MCF 10A (cell line): Measurements from ENCODE around the gene MAP1LC3B2. TPM values are rescaled to one million over a fixed set of nuclear protein-coding genes. Genes with fewer than 3 reads are reported as not detected.

Source experiments
- BruUV-seq: library from RNA; stranded (reverse); fragments of 400-500 nt; replicated peaks from 2 replicates; lab custom pipeline; 2021; lab: Mats Ljungman, UMichigan
- CTCF ChIA-PET: fragments of 300-600 bp; sonication (Branson Sonifier 250); formaldehyde crosslinking; extraction: SDS; loops from one replicate; lab custom pipeline; 2021; ENCODE audit warnings: antibody characterized with exemption, inconsistent platforms; lab: Yijun Ruan, JAX
- POLR2A ChIA-PET: fragments of 300-600, 350-650 bp; sonication (Branson Sonifier 250); formaldehyde crosslinking; extraction: SDS; loops from one replicate; lab custom pipeline; 2020; ENCODE audit warnings: antibody characterized with exemption, inconsistent platforms; lab: Yijun Ruan, JAX
- DNase-seq: peaks from one replicate; pipeline ENCODE4 v3.0.0-alpha.2; 2018; ENCODE audit not compliant: unreplicated experiment
- H3K27ac Mint-ChIP-seq: one replicate; pipeline ENCODE4 v1.8.0; 2022; ENCODE audit warnings: mild to moderate bottlenecking, low read depth, mixed read lengths; ENCODE audit not compliant: unreplicated experiment
- H3K27me3 Mint-ChIP-seq: one replicate; pipeline ENCODE4 v1.8.0; 2022; ENCODE audit warnings: mixed read lengths; ENCODE audit not compliant: insufficient read depth, unreplicated experiment
- H3K36me3 Mint-ChIP-seq: one replicate; pipeline ENCODE4 v1.8.0; 2022; ENCODE audit warnings: mild to moderate bottlenecking, moderate library complexity, mixed read lengths; ENCODE audit not compliant: insufficient read depth, unreplicated experiment
- H3K4me1 Mint-ChIP-seq: one replicate; pipeline ENCODE4 v1.8.0; 2022; ENCODE audit warnings: mixed read lengths; ENCODE audit not compliant: insufficient read depth, unreplicated experiment
- H3K4me3 Mint-ChIP-seq: one replicate; pipeline ENCODE4 v1.8.0; 2022; ENCODE audit warnings: mild to moderate bottlenecking, moderate library complexity, mixed read lengths; ENCODE audit not compliant: unreplicated experiment
- H3K9me3 Mint-ChIP-seq: one replicate; pipeline ENCODE4 v1.8.0; 2022; ENCODE audit warnings: mixed read lengths; ENCODE audit not compliant: unreplicated experiment
- intact Hi-C: fragments of 100-400 bp; cut with micrococcal nuclease; formaldehyde crosslinking; loops from 2 replicates; pipeline ENCODE4 v1.14.1; 2022
- total RNA-seq: library from RNA; stranded (reverse); gene quantifications from 2 replicates; pipeline ENCODE4 v1.2.3, GENCODE V29; 2022
- TF ChIP-seq, protein P1 (sequence below): fragments of 200-600 bp; IDR thresholded peaks from one replicate; pipeline ENCODE4 v1.8.0; 2022; ENCODE audit warnings: antibody characterized with exemption, mild to moderate bottlenecking; ENCODE audit not compliant: unreplicated experiment

The MAP1LC3B2 gene
- total RNA-seq, 1 experiment from 2014 or later = 3.4 TPM

DNA sequence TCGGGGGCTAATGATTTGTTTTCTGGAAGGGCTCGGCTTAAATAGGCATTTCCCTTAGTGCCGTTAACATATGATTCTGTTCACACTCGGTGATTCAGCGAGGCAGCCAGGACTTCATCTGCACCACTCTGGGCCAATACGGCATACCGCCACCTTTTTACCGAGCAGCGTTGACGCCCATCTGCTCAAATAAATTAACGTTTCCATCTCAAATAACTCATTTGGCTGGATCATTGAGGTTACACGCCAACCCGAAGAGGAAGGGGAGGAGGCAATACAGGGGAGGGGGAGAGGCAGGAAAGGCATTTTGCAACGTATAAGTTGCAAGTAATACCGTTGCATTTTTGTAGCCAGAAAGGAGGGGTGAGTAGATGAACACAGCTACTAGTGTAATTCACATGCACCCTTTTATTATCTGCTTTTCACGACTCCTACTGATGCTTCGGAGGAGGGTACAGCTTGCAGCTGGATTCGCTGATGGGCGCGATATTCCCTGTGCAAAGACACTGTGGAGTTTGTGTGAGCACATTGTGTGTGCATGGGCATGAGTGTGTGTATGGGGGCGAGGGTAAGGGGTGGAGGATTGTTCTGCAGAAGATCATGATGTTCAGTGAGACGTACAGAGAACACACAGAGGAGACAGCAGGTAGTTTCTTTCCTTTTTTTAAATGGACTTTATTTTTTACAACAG, 45.9 kb downstream of the MAP1LC3B2 start:
- H3K4me1 Mint-ChIP-seq = no peaks in the 10 kb centered on the region
- BruUV-seq = no TSS peak

DNA sequence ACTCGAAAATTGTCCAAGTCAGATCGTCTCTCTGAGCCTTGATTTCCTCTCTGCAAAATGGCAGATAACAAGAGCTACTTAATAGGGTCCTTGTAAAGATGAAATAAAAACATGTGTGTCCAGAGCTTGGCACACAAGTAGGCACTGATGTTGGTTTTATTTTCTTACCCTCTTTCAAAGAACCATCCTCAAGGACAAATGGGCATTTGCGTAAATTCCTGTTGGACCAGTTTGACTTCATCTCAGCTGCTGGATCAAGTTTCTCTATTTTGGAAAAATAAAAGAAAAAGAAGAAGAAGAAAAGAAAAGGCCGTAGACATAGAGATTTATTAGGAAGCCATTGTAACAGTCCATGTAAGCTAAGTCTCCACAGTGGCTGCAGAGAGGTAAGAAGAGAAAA, 47.2 kb downstream of the MAP1LC3B2 start:
- Mint-ChIP-seq H3K27ac (no peak overlapping the region), H3K27me3 (peaks cover 20% of the 10 kb centered on the region), H3K4me3 (no peak overlapping the region), H3K36me3 (no peaks in the 10 kb centered on the region), H3K9me3 (no peaks in the 10 kb centered on the region), H3K4me1 (no peaks in the 10 kb centered on the region)
- intact Hi-C loops = loop anchor here (10.0 kb wide), 1 partner anchor 612 kb away; no protein-coding TSS in a partner anchor
- no TSS peak for BruUV-seq
- no peak for DNase-seq
- POLR2A ChIA-PET = no interaction called here
- CTCF ChIA-PET = interaction anchor here (0.6 to 1.5 kb wide), 3 partner anchors 10 to 450 kb away, joined by 3 read pairs; no protein-coding TSS in a partner anchor
- TF ChIP-seq, protein P1, sequence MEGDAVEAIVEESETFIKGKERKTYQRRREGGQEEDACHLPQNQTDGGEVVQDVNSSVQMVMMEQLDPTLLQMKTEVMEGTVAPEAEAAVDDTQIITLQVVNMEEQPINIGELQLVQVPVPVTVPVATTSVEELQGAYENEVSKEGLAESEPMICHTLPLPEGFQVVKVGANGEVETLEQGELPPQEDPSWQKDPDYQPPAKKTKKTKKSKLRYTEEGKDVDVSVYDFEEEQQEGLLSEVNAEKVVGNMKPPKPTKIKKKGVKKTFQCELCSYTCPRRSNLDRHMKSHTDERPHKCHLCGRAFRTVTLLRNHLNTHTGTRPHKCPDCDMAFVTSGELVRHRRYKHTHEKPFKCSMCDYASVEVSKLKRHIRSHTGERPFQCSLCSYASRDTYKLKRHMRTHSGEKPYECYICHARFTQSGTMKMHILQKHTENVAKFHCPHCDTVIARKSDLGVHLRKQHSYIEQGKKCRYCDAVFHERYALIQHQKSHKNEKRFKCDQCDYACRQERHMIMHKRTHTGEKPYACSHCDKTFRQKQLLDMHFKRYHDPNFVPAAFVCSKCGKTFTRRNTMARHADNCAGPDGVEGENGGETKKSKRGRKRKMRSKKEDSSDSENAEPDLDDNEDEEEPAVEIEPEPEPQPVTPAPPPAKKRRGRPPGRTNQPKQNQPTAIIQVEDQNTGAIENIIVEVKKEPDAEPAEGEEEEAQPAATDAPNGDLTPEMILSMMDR = no peak

More for the DNA sequence above, 45.9 kb downstream of the MAP1LC3B2 start:
- CTCF ChIA-PET = no interaction called here
- Mint-ChIP-seq H3K36me3 (no peaks in the 10 kb centered on the region), H3K27me3 (peaks cover 20% of the 10 kb centered on the region), H3K9me3 (no peaks in the 10 kb centered on the region), H3K4me3 (no peak overlapping the region), H3K27ac (no peak overlapping the region)
- no peak for DNase-seq
- TF ChIP-seq, protein P1 = no peak
- intact Hi-C loops = loop anchor here (5.0 to 10.0 kb wide), 2 partner anchors 368 to 610 kb away; no protein-coding TSS in a partner anchor
- POLR2A ChIA-PET = no interaction called here

DNA sequence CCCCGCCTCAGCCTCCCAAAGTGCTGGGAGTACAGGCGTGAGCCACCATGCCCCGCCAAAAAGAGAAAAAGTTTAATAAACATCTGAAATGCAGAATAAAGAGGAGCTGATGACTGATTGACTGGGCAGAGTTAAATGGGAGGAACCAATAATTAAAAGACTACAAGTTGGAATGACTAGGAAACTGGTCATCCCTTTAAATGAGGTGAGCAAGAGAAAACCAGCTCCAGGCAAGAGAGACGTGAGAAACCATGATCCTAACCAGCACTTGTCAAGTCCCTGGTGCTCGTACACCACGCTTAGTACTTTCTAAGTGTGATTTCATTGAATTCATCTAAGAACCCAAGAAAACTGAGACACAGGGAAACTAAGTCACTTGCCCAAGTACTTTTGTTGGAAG, 47.9 kb downstream of the MAP1LC3B2 start:
- no peaks in the 10 kb centered on the region for H3K9me3 Mint-ChIP-seq
- H3K4me1 Mint-ChIP-seq = no peaks in the 10 kb centered on the region
- TF ChIP-seq, protein P1 = no peak
- BruUV-seq = no TSS peak
- H3K27ac Mint-ChIP-seq = no peak overlapping the region
- H3K27me3 Mint-ChIP-seq = peaks cover 20% of the 10 kb centered on the region
- H3K36me3 Mint-ChIP-seq = no peaks in the 10 kb centered on the region
- ChIA-PET CTCF (interaction anchor here (1.5 kb wide), 1 partner anchor 9 kb away, joined by 3 read pairs; no protein-coding TSS in a partner anchor), POLR2A (no interaction called here)
- intact Hi-C loops = loop anchor here (10.0 kb wide), 1 partner anchor 612 kb away; no protein-coding TSS in a partner anchor
- H3K4me3 Mint-ChIP-seq = no peak overlapping the region
- DNase-seq = no peak

DNA sequence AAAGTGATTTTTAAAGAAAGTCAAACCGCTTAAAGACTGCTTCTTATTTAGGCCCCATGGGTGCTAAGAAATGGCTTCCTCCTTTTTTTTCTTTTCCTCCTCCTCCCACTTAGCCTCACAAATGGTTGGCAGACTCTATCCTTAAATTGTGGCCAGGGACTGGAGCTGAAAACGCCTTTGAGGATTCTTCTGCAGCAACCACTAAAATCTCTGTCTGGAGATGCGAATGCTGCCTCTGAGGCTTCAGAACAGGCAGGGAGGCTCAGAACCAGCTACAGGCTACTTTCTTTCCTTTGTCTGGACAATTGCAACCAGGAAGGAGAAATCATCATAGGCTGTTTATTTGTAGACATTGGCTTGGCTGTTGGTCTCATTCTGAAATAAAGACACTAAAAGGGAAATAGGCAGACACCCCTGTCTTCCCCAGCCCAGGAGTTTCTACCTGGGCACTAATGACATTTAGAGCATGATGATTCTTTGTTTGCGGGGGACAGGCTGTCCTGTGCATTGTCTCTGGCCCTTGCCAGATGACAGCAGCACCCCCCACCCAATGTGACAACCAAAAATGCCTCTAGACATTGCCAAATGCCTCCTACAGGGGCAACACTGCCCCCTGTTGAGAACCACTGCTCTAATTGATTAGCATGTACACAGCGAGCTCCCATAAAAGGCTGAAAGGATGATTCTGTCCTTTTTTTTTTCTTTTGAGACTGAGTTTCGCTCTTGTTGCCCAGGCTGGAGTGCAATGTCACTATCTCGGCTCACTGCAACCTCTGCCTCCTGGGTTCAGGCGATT, 50.3 kb downstream of the MAP1LC3B2 start:
- ChIA-PET POLR2A (interaction anchor here (0.7 kb wide), 1 partner anchor 310 kb away, joined by 3 read pairs; no protein-coding TSS in a partner anchor), CTCF (interaction anchor here (0.6 to 1.1 kb wide), 3 partner anchors 9 to 216 kb away, joined by 3 to 5 read pairs (median 4); no protein-coding TSS in a partner anchor)
- Mint-ChIP-seq H3K27ac (no peak overlapping the region), H3K27me3 (peaks cover 20% of the 10 kb centered on the region), H3K9me3 (no peaks in the 10 kb centered on the region), H3K4me3 (no peak overlapping the region), H3K36me3 (no peaks in the 10 kb centered on the region), H3K4me1 (no peaks in the 10 kb centered on the region)
- BruUV-seq = no TSS peak
- TF ChIP-seq, protein P1 = no peak
- intact Hi-C loops = loop anchor here (10.0 kb wide), 1 partner anchor 615 kb away; no protein-coding TSS in a partner anchor
- DNase-seq = no peak
